ENCODE results near the gene ABCC3.

Gene ABCC3

GRCh38 chr17:50627036-50627781, 7.5 kb upstream of the ABCC3 start:
- no peak for DNase-seq (ENCODE audit: low spot score)

- DNase-seq (ENCODE audit: low spot score), result no peak
These were observed 6.7 kb upstream of the ABCC3 start for GRCh38 chr17:50627782-50628601.

- DNase-seq (ENCODE audit: low spot score), result no peak
These were observed 4.8 kb upstream of the ABCC3 start for GRCh38 chr17:50629902-50630301.

GRCh38 chr17:50630524-50631194, 4.0 kb upstream of the ABCC3 start:
- peak; percentile 66 for DNase-seq (ENCODE audit: low spot score)

GRCh38 chr17:50631195-50631907, 3.3 kb upstream of the ABCC3 start:
- DNase-seq (ENCODE audit: low spot score), result no peak

GRCh38 chr17:50631908-50632571, 2.6 kb upstream of the ABCC3 start:
- DNase-seq (ENCODE audit: low spot score), result no peak

- DNase-seq (ENCODE audit: low spot score), result no peak
These were observed 2.0 kb upstream of the ABCC3 start for GRCh38 chr17:50632637-50633036.

- DNase-seq (ENCODE audit: low spot score), result no peak
These were observed 998 bp upstream of the ABCC3 start for GRCh38 chr17:50633683-50634082.

GRCh38 chr17:50634915-50635731, 442 bp downstream of the ABCC3 start:
- DNase-seq (ENCODE audit: low spot score), result no peak

- DNase-seq (ENCODE audit: low spot score), result no peak
These were observed 976 bp downstream of the ABCC3 start for GRCh38 chr17:50635732-50635981.

- no peak for DNase-seq (ENCODE audit: low spot score)
These were observed 1.5 kb downstream of the ABCC3 start for GRCh38 chr17:50635982-50636803.

GRCh38 chr17:50636804-50637195, 2.1 kb downstream of the ABCC3 start:
- no peak for DNase-seq (ENCODE audit: low spot score)

- no peak for DNase-seq (ENCODE audit: low spot score)
These were observed 3.3 kb downstream of the ABCC3 start for GRCh38 chr17:50637829-50638605.

- no peak for DNase-seq (ENCODE audit: low spot score)
These were observed 3.9 kb downstream of the ABCC3 start for GRCh38 chr17:50638606-50638965.

- DNase-seq (ENCODE audit: low spot score), result no peak
These were observed 4.5 kb downstream of the ABCC3 start for GRCh38 chr17:50638966-50639713.

GRCh38 chr17:50640686-50641351, 6.1 kb downstream of the ABCC3 start:
- DNase-seq (ENCODE audit: low spot score), result no peak

- no peak for DNase-seq (ENCODE audit: low spot score)
These were observed 6.7 kb downstream of the ABCC3 start for GRCh38 chr17:50641357-50641756.

- DNase-seq (ENCODE audit: low spot score), result no peak
These were observed 7.5 kb downstream of the ABCC3 start for GRCh38 chr17:50642071-50642721.
